ENCODE results near the gene CTSZ. TPM values are rescaled to one million over a fixed set of nuclear protein-coding genes. Genes with fewer than 3 reads are reported as not detected.
A peak's percentile ranks its signal among the peaks of the same experiment; 100 is the strongest.
"Not testable (repeated sequence)": the region's sequence is repeated elsewhere in the genome, so short reads cannot be mapped to it uniquely, and the experiment has no call there.

The CTSZ gene
- total RNA-seq, 8 experiments from 2014 or later, result 0.71 to 114 (median 3.3) TPM

GRCh38 chr20:59042151-59042795, 35.2 kb upstream of the CTSZ start, which contains the start of gene PRELID3B:
Gene PRELID3B (minus strand): TSS chr20:59042786. CDS start chr20:59042730, 56 bp downstream.
- 0 to 40% (median 17%) methylated on average over 1 to 17 of the region's 50 CpGs; no CpG with 5 or more reads in 2 of the 10 experiments for WGBS, 10 experiments
- Histone ChIP-seq H3K27ac (peak within 1 kb of the TSS; percentile 13 to 77), H3K4me1 (replicated peaks in 1 of 2) (peaks cover 23 to 40% of the 10 kb centered on the region in 2 donors), H3K4me3 (peak within 1 kb of the TSS; percentile 43 to 68 (median 53))
- peak; percentile 24 to 61 (median 46) for ATAC-seq (replicated peaks in 6 of 8)
- in situ Hi-C loops (cut with MboI; ENCODE audit: low pct_unique_long_range_greater_than_20kb in 2 of 9, low sequenced_read_pairs in 9 of 9, unreplicated experiment in 9 of 9), result loop anchor here in 1 of 9 experiments (25.0 kb wide), 1 partner anchor 155 kb away; no protein-coding TSS in a partner anchor

GRCh38 chr20:59041487-59041886, 34.4 kb upstream of the CTSZ start:
- in situ Hi-C loops (cut with MboI; ENCODE audit: low pct_unique_long_range_greater_than_20kb in 2 of 9, low sequenced_read_pairs in 9 of 9, unreplicated experiment in 9 of 9), result loop anchor here in 1 of 9 experiments (25.0 kb wide), 1 partner anchor 154 kb away; no protein-coding TSS in a partner anchor
- H3K27ac ChIP-seq; ATAC-seq (replicated peaks in 6 of 8): not testable (repeated sequence)
- 72 to 100% (median 88%) methylated on average over 1 to 15 of the region's 16 CpGs; no CpG with 5 or more reads in 1 of the 10 experiments for WGBS, 10 experiments
- Histone ChIP-seq H3K4me1 (replicated peaks in 1 of 2) (peaks cover 25 to 43% of the 10 kb centered on the region in 2 donors), H3K4me3 (peak overlapping the region; percentile 43 to 68 (median 53))

- Histone ChIP-seq H3K4me1 (replicated peaks in 1 of 2) (peaks cover 25 to 43% of the 10 kb centered on the region in 2 donors), H3K27ac (no peak overlapping the region), H3K4me3 (no peak overlapping the region)
- WGBS, 10 experiments, result 87 to 100% (median 94%) methylated on average over 3 to 5 of the region's 5 CpGs; no CpG with 5 or more reads in 1 of the 10 experiments
- in situ Hi-C loops (cut with MboI; ENCODE audit: low pct_unique_long_range_greater_than_20kb in 2 of 9, low sequenced_read_pairs in 9 of 9, unreplicated experiment in 9 of 9), result loop anchor here in 1 of 9 experiments (25.0 kb wide), 1 partner anchor 153 kb away; no protein-coding TSS in a partner anchor
- ATAC-seq (replicated peaks in 6 of 8), result no peak
Observed at GRCh38 chr20:59040667-59041066, 33.6 kb upstream of the CTSZ start.

GRCh38 chr20:59039233-59039632, 32.2 kb upstream of the CTSZ start:
- in situ Hi-C loops (cut with MboI; ENCODE audit: low pct_unique_long_range_greater_than_20kb in 2 of 9, low sequenced_read_pairs in 9 of 9, unreplicated experiment in 9 of 9), result loop anchor here in 1 of 9 experiments (25.0 kb wide), 1 partner anchor 152 kb away; no protein-coding TSS in a partner anchor
- no peak for ATAC-seq (replicated peaks in 6 of 8)
- H3K27ac ChIP-seq, result no peak overlapping the region
- H3K4me1 ChIP-seq (replicated peaks in 1 of 2), result peaks cover 25 to 43% of the 10 kb centered on the region in 2 donors
- no peak overlapping the region for H3K4me3 ChIP-seq
- 80 to 100% (median 92%) methylated on average over 1 of the region's 1 CpG; no CpG with 5 or more reads in 4 of the 10 experiments for WGBS, 10 experiments

- ATAC-seq (replicated peaks in 6 of 8), result no peak
- no peak overlapping the region for H3K27ac ChIP-seq
- no peak overlapping the region for H3K4me3 ChIP-seq
- WGBS, 10 experiments, result 60 to 98% (median 86%) methylated on average over 2 to 9 of the region's 12 CpGs; no CpG with 5 or more reads in 2 of the 10 experiments
- in situ Hi-C loops (cut with MboI; ENCODE audit: low pct_unique_long_range_greater_than_20kb in 2 of 9, low sequenced_read_pairs in 9 of 9, unreplicated experiment in 9 of 9), result loop anchor here in 1 of 9 experiments (25.0 kb wide), 1 partner anchor 150 kb away; no protein-coding TSS in a partner anchor
- H3K4me1 ChIP-seq (replicated peaks in 1 of 2), result peaks cover 19 to 47% of the 10 kb centered on the region in 2 donors
Observed at GRCh38 chr20:59037386-59037785, 30.3 kb upstream of the CTSZ start.

GRCh38 chr20:59035381-59035780, 28.3 kb upstream of the CTSZ start:
- in situ Hi-C loops (cut with MboI; ENCODE audit: low pct_unique_long_range_greater_than_20kb in 2 of 9, low sequenced_read_pairs in 9 of 9, unreplicated experiment in 9 of 9), result loop anchor here in 1 of 9 experiments (25.0 kb wide), 1 partner anchor 148 kb away; no protein-coding TSS in a partner anchor
- no peak overlapping the region for H3K27ac ChIP-seq
- WGBS, 10 experiments, result 84 to 100% (median 100%) methylated on average over 1 to 3 of the region's 3 CpGs; no CpG with 5 or more reads in 3 of the 10 experiments

GRCh38 chr20:59033616-59034165, 26.6 kb upstream of the CTSZ start:
- 50 to 100% (median 75%) methylated on average over 1 of the region's 2 CpGs; no CpG with 5 or more reads in 4 of the 10 experiments for WGBS, 10 experiments
- no peak overlapping the region for H3K27ac ChIP-seq
- in situ Hi-C loops (cut with MboI; ENCODE audit: low pct_unique_long_range_greater_than_20kb in 2 of 9, low sequenced_read_pairs in 9 of 9, unreplicated experiment in 9 of 9), result loop anchor here in 1 of 9 experiments (25.0 kb wide), 1 partner anchor 146 kb away; no protein-coding TSS in a partner anchor

More at GRCh38 chr20:59035381-59035780, 28.3 kb upstream of the CTSZ start:
- no peak for ATAC-seq (replicated peaks in 6 of 8)
- peaks cover 11 to 44% of the 10 kb centered on the region in 2 donors for H3K4me1 ChIP-seq (replicated peaks in 1 of 2)
- no peak overlapping the region for H3K4me3 ChIP-seq

GRCh38 chr20:59033093-59033492, 26.0 kb upstream of the CTSZ start:
- WGBS, 10 experiments, result 83 to 100% (median 100%) methylated on average over 1 of the region's 1 CpG; no CpG with 5 or more reads in 1 of the 10 experiments
- peak overlapping the region; percentile 79 to 96 (median 82) for H3K4me3 ChIP-seq
- H3K4me1 ChIP-seq (replicated peaks in 1 of 2), result peaks cover 20 to 46% of the 10 kb centered on the region in 2 donors
- in situ Hi-C loops (cut with MboI; ENCODE audit: low pct_unique_long_range_greater_than_20kb in 2 of 9, low sequenced_read_pairs in 9 of 9, unreplicated experiment in 9 of 9), result loop anchor here in 1 of 9 experiments (25.0 kb wide), 1 partner anchor 146 kb away; no protein-coding TSS in a partner anchor
- ATAC-seq (replicated peaks in 6 of 8), result no peak
- H3K27ac ChIP-seq, result peak overlapping the region in 1 of 2 donors; percentile 61

More at GRCh38 chr20:59033616-59034165, 26.6 kb upstream of the CTSZ start:
- ATAC-seq (replicated peaks in 6 of 8), result no peak
- H3K4me1 ChIP-seq (replicated peaks in 1 of 2), result peaks cover 15 to 46% of the 10 kb centered on the region in 2 donors
- no peak overlapping the region for H3K4me3 ChIP-seq

GRCh38 chr20:59032713-59033059, 25.6 kb upstream of the CTSZ start:
- 0 to 11% (median 0%) methylated on average over 1 to 12 of the region's 13 CpGs; no CpG with 5 or more reads in 4 of the 10 experiments for WGBS, 10 experiments
- Histone ChIP-seq H3K4me1 (replicated peaks in 1 of 2) (peaks cover 22 to 48% of the 10 kb centered on the region in 2 donors), H3K4me3 (peak overlapping the region; percentile 79 to 96 (median 82)), H3K27ac (peak overlapping the region; percentile 31 to 61)
- in situ Hi-C loops (cut with MboI; ENCODE audit: low pct_unique_long_range_greater_than_20kb in 2 of 9, low sequenced_read_pairs in 9 of 9, unreplicated experiment in 9 of 9), result loop anchor here in 1 of 9 experiments (25.0 kb wide), 1 partner anchor 145 kb away; no protein-coding TSS in a partner anchor
- ATAC-seq (replicated peaks in 6 of 8), result peak in 6 of 8 experiments; percentile 16 to 41 (median 26)

GRCh38 chr20:59032023-59032712, 25.1 kb upstream of the CTSZ start, which contains the start of gene ATP5F1E:
Gene ATP5F1E (minus strand): TSS chr20:59032335. CDS start chr20:59032251, 84 bp downstream.
- in situ Hi-C loops (cut with MboI; ENCODE audit: low pct_unique_long_range_greater_than_20kb in 2 of 9, low sequenced_read_pairs in 9 of 9, unreplicated experiment in 9 of 9), result loop anchor here in 1 of 9 experiments (25.0 kb wide), 1 partner anchor 145 kb away; no protein-coding TSS in a partner anchor
- Histone ChIP-seq H3K4me1 (replicated peaks in 1 of 2) (peaks cover 17 to 48% of the 10 kb centered on the region in 2 donors), H3K4me3 (peak within 1 kb of the TSS; percentile 79 to 96 (median 82)), H3K27ac (peak within 1 kb of the TSS; percentile 93)
- 0% methylated on average over 1 to 12 of the region's 86 CpGs; no CpG with 5 or more reads in 6 of the 10 experiments for WGBS, 10 experiments
- peak; percentile 95 to 99 (median 98) for ATAC-seq (replicated peaks in 6 of 8)

GRCh38 chr20:59031564-59032022, 24.5 kb upstream of the CTSZ start:
- Histone ChIP-seq H3K27ac (peak overlapping the region; percentile 93), H3K4me3 (peak overlapping the region; percentile 79 to 96 (median 82)), H3K4me1 (replicated peaks in 1 of 2) (peaks cover 19 to 52% of the 10 kb centered on the region in 2 donors)
- in situ Hi-C loops (cut with MboI; ENCODE audit: low pct_unique_long_range_greater_than_20kb in 2 of 9, low sequenced_read_pairs in 9 of 9, unreplicated experiment in 9 of 9), result loop anchor here in 1 of 9 experiments (25.0 kb wide), 1 partner anchor 144 kb away; no protein-coding TSS in a partner anchor
- ATAC-seq (replicated peaks in 6 of 8), result no peak
- 8 to 39% (median 17%) methylated on average over 2 to 13 of the region's 13 CpGs; no CpG with 5 or more reads in 2 of the 10 experiments for WGBS, 10 experiments
